Activated T-cell treated with anti-CD3 and anti-CD28 coated beads for 1 hour (primary cell): ENCODE results near the gene DNAJC10.
"Not testable (repeated sequence)": the region's sequence is repeated elsewhere in the genome, so short reads cannot be mapped to it uniquely, and the experiment has no call there.

ENCODE experiments used
- DNase-seq: peaks from one replicate; pipeline ENCODE4 v3.0.0-alpha.2; 2020; ENCODE audit warnings: low read depth

The DNAJC10 gene, protein sequence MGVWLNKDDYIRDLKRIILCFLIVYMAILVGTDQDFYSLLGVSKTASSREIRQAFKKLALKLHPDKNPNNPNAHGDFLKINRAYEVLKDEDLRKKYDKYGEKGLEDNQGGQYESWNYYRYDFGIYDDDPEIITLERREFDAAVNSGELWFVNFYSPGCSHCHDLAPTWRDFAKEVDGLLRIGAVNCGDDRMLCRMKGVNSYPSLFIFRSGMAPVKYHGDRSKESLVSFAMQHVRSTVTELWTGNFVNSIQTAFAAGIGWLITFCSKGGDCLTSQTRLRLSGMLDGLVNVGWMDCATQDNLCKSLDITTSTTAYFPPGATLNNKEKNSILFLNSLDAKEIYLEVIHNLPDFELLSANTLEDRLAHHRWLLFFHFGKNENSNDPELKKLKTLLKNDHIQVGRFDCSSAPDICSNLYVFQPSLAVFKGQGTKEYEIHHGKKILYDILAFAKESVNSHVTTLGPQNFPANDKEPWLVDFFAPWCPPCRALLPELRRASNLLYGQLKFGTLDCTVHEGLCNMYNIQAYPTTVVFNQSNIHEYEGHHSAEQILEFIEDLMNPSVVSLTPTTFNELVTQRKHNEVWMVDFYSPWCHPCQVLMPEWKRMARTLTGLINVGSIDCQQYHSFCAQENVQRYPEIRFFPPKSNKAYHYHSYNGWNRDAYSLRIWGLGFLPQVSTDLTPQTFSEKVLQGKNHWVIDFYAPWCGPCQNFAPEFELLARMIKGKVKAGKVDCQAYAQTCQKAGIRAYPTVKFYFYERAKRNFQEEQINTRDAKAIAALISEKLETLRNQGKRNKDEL

DNA sequence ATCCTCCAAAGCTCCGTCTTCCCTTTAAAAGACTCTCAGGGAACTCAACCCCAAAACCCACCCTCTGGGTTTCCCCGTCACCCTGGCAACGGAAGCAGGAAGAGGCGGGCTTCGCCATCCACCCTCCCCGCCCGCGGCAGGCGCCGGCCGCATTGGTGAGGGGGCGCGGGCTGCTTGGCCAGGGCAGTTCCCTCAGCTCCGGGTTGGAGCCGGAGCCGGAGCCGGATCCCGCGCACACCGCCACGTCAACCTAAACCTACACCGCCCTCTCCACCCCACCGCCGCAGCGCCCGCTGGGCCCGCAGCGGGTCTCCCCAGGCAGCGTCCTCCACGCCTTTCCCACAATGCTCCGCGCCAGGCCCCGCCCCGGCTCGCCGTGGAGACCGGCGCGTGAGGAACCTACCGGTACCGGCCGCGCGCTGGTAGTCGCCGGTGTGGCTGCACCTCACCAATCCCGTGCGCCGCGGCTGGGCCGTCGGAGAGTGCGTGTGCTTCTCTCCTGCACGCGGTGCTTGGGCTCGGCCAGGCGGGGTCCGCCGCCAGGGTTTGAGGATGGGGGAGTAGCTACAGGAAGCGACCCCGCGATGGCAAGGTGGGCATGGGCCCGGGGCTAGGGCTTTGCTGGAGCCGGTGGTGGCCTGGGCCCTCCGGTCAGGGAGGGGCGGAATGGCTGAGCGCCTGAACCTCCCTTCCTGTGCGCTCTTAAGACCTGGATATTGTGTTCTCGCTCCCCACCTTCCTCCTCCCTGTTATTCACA, at the start of gene DNAJC10:
Gene DNAJC10, plus strand, starts transcription at position 366 of the 758 bp plus-strand sequence. CDS start 1,830 bp downstream, outside the sequence.
- DNase-seq: peak; percentile 79

DNA sequence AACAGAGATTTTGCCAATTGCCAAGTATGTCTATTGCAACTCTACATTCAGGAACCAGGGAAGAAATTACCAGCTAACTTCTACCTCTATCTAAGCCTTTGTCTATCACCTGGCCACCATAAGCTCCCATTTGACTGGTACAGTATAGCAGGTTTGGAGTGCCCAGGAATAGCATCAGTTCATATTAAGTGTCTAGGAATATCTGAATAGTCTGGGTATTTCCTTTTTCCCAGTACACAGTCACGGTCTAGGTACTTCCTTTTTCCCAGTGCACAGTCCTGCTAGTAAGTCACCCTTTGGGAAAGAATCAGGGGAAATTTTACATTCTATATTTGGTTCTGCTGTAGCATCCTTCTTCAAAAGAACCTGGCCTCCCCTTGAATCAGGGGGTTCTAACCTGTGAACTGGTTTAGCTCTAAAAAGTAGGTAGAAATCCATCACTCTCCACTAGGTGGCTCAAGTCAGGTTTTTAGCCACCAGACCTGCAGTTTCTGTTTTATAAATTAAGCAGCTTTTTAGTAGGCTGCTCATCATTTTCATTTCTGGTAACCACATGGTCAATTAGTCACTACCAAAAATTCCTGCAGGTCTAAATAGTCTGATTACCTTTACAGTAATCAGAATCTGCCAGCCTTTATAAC, 49.3 kb upstream of the DNAJC10 start:
- no peak for DNase-seq

- DNase-seq: no peak
These were observed 48.8 kb upstream of the DNAJC10 start for GRCh38 chr2:182667315-182667695.

DNA sequence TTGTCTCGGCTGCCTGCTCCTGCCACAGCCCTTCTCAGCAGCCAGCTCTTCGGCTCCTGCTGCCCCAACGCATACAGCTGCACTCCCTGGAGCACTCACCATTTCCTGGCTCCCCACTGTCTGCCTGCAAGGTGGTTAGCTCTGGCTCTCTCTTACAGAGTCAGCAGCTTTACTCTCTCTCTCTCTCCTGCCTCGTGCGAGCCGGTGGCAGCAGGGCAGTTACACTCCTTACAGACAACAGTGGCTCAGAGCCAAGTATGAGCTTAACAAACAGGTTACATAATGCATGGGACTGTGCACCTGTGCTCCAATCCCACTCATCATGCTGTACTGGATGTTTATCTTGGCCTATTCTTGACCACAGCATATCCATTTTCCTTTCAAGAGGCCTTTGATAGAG, 47.4 kb upstream of the DNAJC10 start:
- no peak for DNase-seq

DNA sequence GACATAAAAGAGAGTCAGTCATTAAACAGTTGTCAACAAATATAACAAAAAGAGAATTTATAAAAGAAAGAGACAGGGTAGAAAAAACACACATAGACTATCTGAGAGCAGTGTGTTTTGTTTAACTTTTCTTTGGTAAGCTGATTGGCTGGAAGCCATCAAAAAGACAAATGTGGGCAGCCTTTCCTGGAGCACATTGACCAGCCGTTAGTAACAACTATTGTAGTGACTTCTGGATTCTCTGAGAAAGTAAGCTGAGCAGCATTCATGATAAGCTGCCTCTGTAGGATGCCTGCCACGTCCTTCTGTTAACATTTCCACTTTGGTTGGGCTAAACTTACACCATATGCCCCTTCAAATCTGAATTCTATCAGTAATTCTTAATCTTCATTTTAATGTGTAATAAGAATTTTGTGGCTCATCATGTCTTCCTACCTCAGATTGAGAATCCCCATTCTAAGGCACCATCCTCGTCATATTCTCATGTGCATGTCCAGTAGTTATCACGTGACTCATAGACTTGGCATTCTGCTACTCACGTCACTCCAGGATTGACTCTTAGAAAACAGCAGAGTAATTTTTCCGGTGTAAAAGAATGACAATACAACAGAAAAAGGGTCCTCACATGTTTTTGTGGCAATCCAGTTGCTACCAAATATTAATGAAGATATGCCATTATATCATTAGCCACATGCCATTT, 43.4 kb upstream of the DNAJC10 start:
- no peak for DNase-seq

DNA sequence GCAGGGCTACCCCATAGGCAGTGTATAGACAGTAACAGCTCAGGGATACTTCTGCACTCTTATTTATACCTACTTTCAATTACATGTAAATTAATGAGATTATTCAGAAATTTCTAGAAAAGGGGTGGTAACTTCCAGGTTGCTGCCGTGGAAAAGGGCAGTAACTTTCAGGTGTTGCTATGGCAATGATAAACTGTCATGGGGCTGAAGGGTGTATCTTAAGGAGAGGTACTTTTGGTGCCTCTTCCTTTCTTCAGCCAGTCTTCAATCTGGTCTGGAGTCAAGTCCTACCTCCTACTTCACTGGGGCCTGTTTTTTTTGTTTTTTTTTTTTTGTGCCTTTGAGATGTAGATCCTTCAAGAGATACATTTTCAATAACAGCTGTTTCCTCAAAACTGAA, 35.2 kb upstream of the DNAJC10 start:
- no peak for DNase-seq

DNA sequence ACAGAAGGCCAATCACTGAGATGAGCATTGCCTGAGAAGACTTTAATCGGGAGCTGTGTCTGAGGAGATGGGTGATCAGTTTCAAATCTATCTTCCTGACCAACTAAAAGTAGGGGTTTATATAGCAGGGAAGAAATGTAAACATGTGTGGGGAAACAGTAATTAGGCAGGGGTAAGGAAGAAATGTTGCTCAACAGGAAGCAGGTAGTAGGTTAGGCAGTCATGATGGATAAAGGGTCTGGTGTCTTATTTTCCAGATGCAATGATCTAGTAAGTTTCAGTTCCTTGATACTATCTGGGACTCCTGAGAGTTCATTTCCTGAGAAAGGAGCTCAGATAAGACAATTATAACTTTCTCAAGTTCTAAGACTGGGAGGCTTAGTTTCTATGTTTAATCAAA, 33.8 kb upstream of the DNAJC10 start:
- DNase-seq: no peak

DNA sequence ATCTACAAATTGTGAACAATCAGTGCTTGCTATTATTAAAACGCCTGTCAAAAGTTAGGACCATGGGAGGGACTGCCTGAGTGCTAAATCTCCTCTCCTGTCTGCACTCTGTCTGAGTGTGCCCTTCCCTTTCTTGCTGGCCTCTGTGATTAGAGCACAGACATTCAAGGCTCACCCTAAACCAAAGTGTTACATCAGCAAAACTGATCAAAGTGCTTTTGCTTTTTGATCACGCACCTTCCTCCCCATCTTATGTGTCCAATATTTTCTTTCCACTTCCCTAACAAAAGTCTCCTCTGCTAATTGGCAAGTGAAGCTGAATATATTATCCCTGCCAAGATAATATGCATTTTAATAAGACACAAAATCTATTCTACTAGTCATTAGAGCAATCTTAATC, 30.5 kb upstream of the DNAJC10 start:
- DNase-seq: no peak

DNA sequence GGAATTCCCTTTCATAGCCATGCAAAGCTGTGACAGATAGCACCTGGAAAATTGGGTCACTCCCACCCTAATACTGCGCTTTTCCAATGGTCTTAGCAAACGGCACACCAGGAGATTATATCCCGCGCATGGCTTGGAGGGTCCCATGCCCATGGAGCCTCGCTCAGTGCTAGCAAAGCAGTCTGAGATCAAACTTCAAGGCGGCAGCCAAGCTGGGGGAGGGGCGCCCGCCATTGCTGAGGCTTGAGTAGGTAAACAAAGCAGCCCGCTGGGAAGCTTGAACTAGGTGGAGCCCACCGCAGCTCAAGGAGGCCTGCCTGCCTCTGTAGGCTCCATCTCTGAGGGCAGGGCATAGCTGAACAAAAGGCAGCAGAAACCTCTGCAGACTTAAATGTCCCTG, 29.3 kb upstream of the DNAJC10 start:
- DNase-seq: not testable (repeated sequence)

GRCh38 chr2:182694189-182694588, 21.9 kb upstream of the DNAJC10 start:
- no peak for DNase-seq

- no peak for DNase-seq
These were observed 20.3 kb upstream of the DNAJC10 start for GRCh38 chr2:182695776-182696175.

DNA sequence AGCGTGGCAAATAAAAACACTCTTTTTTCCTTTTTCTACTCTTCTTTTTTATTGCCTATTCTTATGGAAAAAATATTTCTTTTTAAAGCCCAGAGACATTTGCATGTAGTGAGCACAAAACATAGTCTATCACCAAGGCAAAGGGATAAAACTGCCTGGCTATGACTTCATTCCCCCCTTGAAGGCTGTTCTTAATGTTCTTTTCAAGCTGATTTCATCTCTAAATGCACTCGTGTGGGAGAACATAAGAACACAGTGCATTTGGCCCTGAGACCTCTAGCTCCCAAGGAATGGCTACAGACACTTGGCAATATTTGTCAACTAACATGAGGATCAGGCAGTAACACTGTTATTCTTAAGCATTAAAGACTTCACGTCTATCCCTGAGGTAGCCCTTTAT, 17.4 kb upstream of the DNAJC10 start:
- no peak for DNase-seq

DNA sequence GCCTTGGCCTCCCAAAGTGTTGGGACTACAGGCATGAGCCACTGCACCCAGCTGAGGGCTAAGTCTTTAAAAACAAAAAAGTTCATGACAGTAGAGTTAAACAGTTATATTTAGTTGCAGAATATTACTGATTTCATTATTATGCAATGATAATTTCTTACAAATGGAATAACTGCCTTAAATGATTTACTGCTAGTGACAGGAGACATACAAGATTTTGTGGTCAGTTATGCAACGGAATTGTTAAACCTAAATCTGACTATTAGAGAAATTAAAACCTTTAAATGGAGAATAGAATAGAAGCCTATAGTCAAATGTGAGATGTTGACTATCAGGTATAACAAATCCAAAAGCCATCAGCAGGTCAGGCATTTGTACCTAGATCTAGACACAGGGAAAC, 10.3 kb upstream of the DNAJC10 start:
- no peak for DNase-seq

DNA sequence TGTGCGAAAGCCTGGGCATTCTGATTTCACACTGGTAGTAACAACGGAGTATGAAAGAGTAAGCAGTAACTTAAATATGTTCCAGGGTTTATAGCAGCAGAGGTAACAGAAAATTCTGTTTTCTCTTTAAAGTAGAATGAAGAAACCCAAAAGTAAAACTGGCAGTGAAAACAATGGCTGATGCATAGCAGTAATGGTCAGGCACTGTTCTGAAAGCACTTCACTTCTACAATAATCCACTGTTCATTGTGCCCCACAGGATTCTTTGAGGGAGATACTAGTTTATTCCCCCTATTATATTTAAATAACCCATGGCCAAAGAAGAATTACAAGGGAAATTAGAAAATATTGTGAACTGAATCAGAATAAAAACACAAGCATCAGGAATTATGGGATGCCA, 9.3 kb upstream of the DNAJC10 start:
- no peak for DNase-seq

DNA sequence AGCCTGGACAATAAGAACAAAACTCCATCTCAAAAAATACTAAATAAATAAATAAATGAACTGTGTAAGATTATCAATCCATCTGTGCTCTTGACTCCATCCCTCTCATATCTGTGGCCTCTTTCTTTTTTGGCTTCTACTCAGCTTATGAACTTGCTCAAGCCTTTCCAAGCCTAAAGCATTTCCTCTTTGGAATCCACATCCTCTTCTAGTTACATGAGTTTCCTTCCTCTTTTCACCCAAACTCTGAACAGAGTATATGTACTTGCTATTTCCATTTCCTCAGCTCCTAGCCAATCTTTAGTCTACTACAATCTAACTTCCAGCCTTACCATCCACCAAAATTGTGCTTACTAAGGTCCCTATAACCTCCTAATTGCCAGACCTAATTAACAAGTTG, 2.5 kb upstream of the DNAJC10 start:
- DNase-seq: no peak

DNA sequence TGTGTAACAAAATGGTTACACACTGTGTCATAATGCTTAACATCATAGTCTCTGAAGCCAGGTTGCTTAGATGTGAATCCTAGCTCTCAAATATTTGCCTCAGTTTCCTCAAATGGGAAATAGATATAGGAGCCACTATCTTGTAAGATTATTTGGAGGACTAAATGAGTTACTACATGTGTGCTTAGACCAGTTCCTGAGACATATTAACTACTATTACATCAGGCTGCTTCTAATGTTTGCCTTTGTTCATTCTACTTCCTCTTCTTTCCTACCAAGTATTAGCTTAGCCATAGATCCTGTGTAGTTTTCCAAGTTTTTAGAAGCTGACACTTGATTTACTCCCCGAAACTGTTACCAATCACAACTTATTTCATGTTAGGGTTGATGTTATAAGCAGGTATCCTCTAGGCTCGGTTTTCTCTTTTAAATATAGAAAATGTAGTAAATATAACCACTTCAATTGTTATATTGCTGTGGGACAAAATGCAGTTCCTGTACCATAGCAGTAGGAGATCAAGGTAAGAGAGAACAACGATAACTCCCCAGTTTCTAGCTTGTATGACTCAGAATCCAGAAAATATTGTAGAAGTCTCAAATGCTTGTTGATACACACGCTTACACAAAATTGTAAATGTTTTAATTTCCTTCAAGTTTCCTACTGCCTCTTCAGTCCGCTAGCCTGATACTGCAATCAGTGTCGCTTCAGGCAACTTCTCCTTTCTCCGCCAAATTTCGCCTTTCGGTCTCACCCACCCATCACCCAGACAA, 751 bp upstream of the DNAJC10 start:
- DNase-seq: no peak

DNA sequence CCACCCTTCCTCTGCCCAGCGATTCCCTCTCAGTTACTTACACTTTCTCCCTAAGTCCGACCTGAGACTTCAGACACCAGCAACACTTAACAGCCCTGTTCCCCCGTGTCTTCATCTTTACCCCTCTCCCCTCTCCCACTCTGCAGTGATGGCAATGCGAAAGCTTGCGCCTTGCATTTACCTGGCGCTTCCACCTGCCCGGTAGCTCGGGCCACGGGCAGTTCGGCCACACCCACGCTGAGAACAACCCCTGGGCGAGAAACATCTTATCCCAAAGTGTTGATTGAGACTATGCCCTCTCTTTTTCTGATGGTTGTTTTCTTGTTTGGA, 558 bp downstream of the DNAJC10 start:
- no peak for DNase-seq

- no peak for DNase-seq
These were observed 1.4 kb downstream of the DNAJC10 start for GRCh38 chr2:182717416-182717815.

GRCh38 chr2:182717816-182718215, 1.8 kb downstream of the DNAJC10 start:
- DNase-seq: no peak

DNA sequence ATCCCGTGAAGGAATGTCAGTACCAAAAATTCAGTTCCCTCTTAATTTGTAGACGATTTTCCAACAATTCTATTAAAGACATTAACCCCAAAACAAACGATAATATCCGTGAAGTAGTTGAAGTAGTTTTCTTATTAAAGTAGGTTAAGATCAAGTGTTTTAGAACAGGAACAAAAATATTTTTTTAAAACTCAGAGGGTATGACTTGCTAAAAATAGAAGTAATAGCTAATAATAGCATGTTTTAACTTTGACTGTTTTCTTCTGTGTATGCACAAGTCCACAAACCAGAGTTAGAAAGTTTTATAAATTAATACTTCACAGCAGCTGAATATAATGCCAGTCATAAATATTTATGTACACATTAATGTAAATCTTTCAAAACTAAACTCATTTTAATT, 2.4 kb downstream of the DNAJC10 start:
- no peak for DNase-seq

- DNase-seq: not testable (repeated sequence)
These were observed 3.1 kb downstream of the DNAJC10 start for GRCh38 chr2:182719116-182719515.
